Measurements from ENCODE around the gene RIT2.

DNA sequence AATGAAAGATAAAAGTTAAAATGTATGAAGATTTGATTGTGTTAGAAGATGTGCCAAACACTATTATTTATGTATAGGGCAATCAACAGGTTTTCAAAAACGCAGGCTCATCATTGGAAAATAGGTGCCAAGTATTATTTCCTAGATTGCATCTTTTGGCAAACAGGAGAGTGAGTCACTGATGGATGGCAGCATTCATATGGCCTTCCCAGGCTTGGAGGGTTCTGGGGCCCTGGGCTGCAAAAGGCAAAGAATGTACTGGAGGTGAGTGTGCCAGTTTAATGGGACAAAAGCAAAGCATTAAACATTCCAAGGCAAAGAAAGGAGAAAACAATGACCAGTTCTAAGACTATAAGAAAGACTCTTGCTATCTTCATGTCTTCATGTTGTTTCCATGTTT, 379.4 kb downstream of the RIT2 start:
- no peak for TF ChIP-seq CTCF (IDR thresholded peaks at IDR 0.05)
- no peak for TF ChIP-seq POLR2AphosphoS5 (IDR thresholded peaks at IDR 0.05)
- TF ChIP-seq POLR2A (IDR thresholded peaks at IDR 0.05) = no peak
- TF ChIP-seq EP300 (IDR thresholded peaks at IDR 0.05) = no peak
